Kidney (tissue), 14 donors: ENCODE measurements around the gene TTC39B. TPM values are rescaled to one million over a fixed set of nuclear protein-coding genes. Genes with fewer than 3 reads are reported as not detected.

Source experiments
- DNase-seq, 5 donors: peaks; one replicate each; pipeline ENCODE4 v3.0.0-alpha.2; 2013 to 2020
- FAIRE-seq: peaks from 2 replicates; lab custom pipeline; 2012; peaks lifted over from hg19 to GRCh38; lab: Jason Lieb, UNC
- H3K27ac ChIP-seq, 2 donors: one replicate each; pipeline ENCODE4 v1.7.0; 2013; ENCODE audit warnings: low read depth in 2 of 2, low read length in 2 of 2, inconsistent platforms in 1 of 2
- H3K27me3 ChIP-seq: one replicate; pipeline ENCODE4 v1.7.1; 2013; ENCODE audit warnings: low read length, inconsistent platforms; ENCODE audit not compliant: control insufficient read depth, insufficient read depth
- H3K36me3 ChIP-seq, 3 donors: one replicate each; pipeline versions ENCODE4 v1.7.0 to v1.7.1; 2013; ENCODE audit warnings: low read length in 3 of 3, control low read depth in 1 of 3, inconsistent platforms in 1 of 3; ENCODE audit not compliant: insufficient read depth in 3 of 3, control insufficient read depth in 2 of 3
- H3K4me1 ChIP-seq, 3 donors: one replicate each; pipeline versions ENCODE4 v1.7.0 to v1.7.1; 2013; ENCODE audit warnings: low read length in 3 of 3, inconsistent platforms in 1 of 3, low read depth in 1 of 3; ENCODE audit not compliant: control insufficient read depth in 2 of 3, insufficient read depth in 2 of 3
- H3K4me3 ChIP-seq, 3 donors: one replicate each; pipeline versions ENCODE4 v1.7.0 to v1.8.1; 2013; ENCODE audit warnings: low read length in 3 of 3, control low read depth in 1 of 3, inconsistent platforms in 1 of 3
- H3K9ac ChIP-seq, 3 donors: one replicate each; pipeline versions ENCODE4 v1.7.0 to v1.7.1; 2013; ENCODE audit warnings: low read length in 3 of 3, control low read depth in 1 of 3, inconsistent platforms in 1 of 3
- H3K9me3 ChIP-seq, 3 donors: one replicate each; pipeline versions ENCODE4 v1.7.0 to v1.7.1; 2013; ENCODE audit warnings: low read length in 3 of 3, control low read depth in 1 of 3, inconsistent platforms in 1 of 3; ENCODE audit not compliant: control insufficient read depth in 2 of 3, insufficient read depth in 1 of 3
- intact Hi-C: fragments of 100-400 bp; cut with DNase I; formaldehyde crosslinking; loops from one replicate; pipeline ENCODE4 v1.11.1; 2022
- polyA plus RNA-seq: library from polyadenylated mRNA; stranded (reverse); fragments of 350-450 nt; fragmentation: Illumina TruSeq; extraction: RNeasy Lipid Tissue Mini Kit (QIAGEN cat#74804); gene quantifications from one replicate; pipeline ENCODE4 v1.2.3, GENCODE V29; 2014; ENCODE audit warnings: low read depth, low replicate concordance; ENCODE audit not compliant: insufficient read depth
- total RNA-seq: library from RNA; stranded (reverse); fragmentation: NEBNext Ultra II Directional; extraction: Animal tissue kit (Norgen Biotek cat#: 25700); gene quantifications from one replicate; pipeline ENCODE4 v1.2.1, GENCODE V29; 2021
- TF ChIP-seq, protein P1 (sequence below): IDR thresholded peaks from 3 replicates; pipeline ENCODE4 v1.5.1; 2012; ENCODE audit warnings: mild to moderate bottlenecking, moderate library complexity, borderline replicate concordance; ENCODE audit not compliant: insufficient read depth; ENCODE audit errors: extremely low read depth
- donor health status: control.
- donor health status: control.
- donor health status: control.
- donor health status: control.
- donor health status: control.
- donor health status: DM: yes; HTN: yes; CAD: no.
- donor health status: Normal renal cell carcinoma (clear cell type).

TTC39B gene
- total and polyA plus RNA-seq, 2 donors from 2014 or later = 4.9 to 22.0 TPM

DNA sequence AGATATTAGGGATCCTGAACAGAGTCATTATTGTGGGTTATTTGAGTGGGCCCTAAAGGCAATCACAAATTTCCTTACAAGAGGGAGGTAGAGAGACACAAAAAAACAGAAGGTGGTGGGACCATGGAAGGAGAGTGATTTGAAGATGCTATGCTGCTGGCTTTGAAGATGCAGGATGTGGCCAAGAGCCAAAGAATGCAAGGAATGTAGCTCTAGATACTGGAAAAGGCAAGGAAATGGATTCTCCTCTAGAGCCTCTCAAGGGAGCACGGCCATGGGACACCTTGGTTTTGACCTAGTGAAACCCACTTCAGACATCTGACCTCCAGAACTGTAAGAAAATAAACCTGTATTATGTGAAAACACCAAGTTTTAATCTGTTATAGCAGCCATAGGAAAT, 53.8 kb downstream of the TTC39B start:
- FAIRE-seq (no peak), DNase-seq (peak in 1 of 5 donors; percentile 20)
- Histone ChIP-seq H3K4me3 (no peak overlapping the region), H3K9ac (no peak overlapping the region), H3K27ac (no peak overlapping the region), H3K4me1 (no peaks in the 10 kb centered on the region), H3K27me3 (no peaks in the 10 kb centered on the region), H3K9me3 (no peaks in the 10 kb centered on the region), H3K36me3 (no peaks in the 10 kb centered on the region)
- intact Hi-C loops = no loop called here
- TF ChIP-seq, protein P1, sequence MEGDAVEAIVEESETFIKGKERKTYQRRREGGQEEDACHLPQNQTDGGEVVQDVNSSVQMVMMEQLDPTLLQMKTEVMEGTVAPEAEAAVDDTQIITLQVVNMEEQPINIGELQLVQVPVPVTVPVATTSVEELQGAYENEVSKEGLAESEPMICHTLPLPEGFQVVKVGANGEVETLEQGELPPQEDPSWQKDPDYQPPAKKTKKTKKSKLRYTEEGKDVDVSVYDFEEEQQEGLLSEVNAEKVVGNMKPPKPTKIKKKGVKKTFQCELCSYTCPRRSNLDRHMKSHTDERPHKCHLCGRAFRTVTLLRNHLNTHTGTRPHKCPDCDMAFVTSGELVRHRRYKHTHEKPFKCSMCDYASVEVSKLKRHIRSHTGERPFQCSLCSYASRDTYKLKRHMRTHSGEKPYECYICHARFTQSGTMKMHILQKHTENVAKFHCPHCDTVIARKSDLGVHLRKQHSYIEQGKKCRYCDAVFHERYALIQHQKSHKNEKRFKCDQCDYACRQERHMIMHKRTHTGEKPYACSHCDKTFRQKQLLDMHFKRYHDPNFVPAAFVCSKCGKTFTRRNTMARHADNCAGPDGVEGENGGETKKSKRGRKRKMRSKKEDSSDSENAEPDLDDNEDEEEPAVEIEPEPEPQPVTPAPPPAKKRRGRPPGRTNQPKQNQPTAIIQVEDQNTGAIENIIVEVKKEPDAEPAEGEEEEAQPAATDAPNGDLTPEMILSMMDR = no peak

DNA sequence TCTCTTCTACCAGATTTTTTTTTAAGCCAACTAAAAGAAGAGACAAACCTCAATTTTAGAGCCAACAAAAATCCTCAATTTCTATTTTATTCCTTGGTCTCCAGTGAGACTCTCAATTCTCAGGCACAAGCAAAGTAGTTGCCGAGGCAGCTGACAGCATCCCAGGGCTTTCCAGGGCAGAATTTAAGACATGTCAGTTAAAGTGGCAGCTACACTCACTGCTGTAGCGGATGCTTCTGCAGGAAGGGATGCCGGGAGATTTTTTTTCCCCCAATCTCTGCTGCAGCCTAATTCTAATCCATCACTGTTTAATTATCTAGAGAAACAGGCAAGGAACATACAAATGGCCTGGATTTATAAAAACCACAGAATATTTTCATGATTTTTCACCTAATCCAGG, 57.0 kb downstream of the TTC39B start:
- H3K27me3 ChIP-seq = no peaks in the 10 kb centered on the region
- TF ChIP-seq, protein P1 = no peak
- H3K4me1 ChIP-seq = no peaks in the 10 kb centered on the region
- peak in 2 of 5 donors; percentile 29 to 32 for DNase-seq
- no peaks in the 10 kb centered on the region for H3K9me3 ChIP-seq
- no peak for FAIRE-seq
- H3K36me3 ChIP-seq = no peaks in the 10 kb centered on the region
- no peak overlapping the region for H3K9ac ChIP-seq
- peak overlapping the region; percentile 2 to 67 for H3K27ac ChIP-seq
- no peak overlapping the region for H3K4me3 ChIP-seq
- intact Hi-C loops = no loop called here

GRCh38 chr9:15249042-15249818, 57.8 kb downstream of the TTC39B start:
- Histone ChIP-seq H3K36me3 (no peaks in the 10 kb centered on the region), H3K27ac (peak overlapping the region; percentile 2 to 67), H3K9ac (no peak overlapping the region), H3K4me1 (no peaks in the 10 kb centered on the region), H3K9me3 (no peaks in the 10 kb centered on the region), H3K4me3 (peak overlapping the region in 1 of 3 donors; percentile 3), H3K27me3 (no peaks in the 10 kb centered on the region)
- intact Hi-C loops = no loop called here
- DNase-seq = peak in 2 of 5 donors; percentile 44 to 72
- FAIRE-seq = no peak
- TF ChIP-seq, protein P1 = no peak

DNA sequence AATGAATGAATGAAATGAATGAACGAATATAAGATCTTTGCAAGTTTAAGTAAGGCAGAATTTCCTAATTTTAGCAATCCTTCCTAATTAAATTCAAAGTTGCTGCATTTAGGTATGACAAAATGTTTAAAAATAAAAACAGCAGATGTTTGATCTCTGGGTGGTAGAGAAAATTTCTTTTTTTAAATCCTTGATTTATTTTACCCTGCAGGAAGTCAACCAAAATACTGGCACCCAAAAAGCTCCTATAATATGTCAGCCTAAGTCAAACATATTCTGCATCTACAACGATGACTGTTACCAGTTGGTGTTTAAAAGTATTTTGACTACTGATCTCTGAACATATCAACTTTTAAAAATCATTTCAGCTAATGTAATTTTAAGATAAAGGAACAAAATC, 58.4 kb downstream of the TTC39B start:
- no peak overlapping the region for H3K9ac ChIP-seq
- DNase-seq (peak in 1 of 5 donors; percentile 12), FAIRE-seq (peak; percentile 38)
- no peaks in the 10 kb centered on the region for H3K9me3 ChIP-seq
- intact Hi-C loops = no loop called here
- TF ChIP-seq, protein P1 = no peak
- no peak overlapping the region for H3K4me3 ChIP-seq
- no peaks in the 10 kb centered on the region for H3K36me3 ChIP-seq
- H3K4me1 ChIP-seq = no peaks in the 10 kb centered on the region
- peak overlapping the region in 1 of 2 donors; percentile 34 for H3K27ac ChIP-seq
- H3K27me3 ChIP-seq = no peaks in the 10 kb centered on the region
